Naive thymus-derived CD8-positive, alpha-beta T cell (primary cell): ENCODE data around the gene SCAF11. TPM values are rescaled to one million over a fixed set of nuclear protein-coding genes. Genes with fewer than 3 reads are reported as not detected.

ENCODE experiments used
- ATAC-seq, 2 donors: fragments of 150-1000 bp; cut with Tn5 transposase in 1 of 2; sonication (Bioruptor Pico), chemical (Tn5 transposase) in 1 of 2; 1 replicate in 1 of 2; 2 replicates in 1 of 2; pipeline ENCODE4 v1.10.0; 2021; ENCODE audit warnings: mild to moderate bottlenecking in 2 of 2, moderate library complexity in 2 of 2
- POLR2A ChIA-PET: fragments of 350-600 bp; sonication (Branson Sonifier 250); formaldehyde crosslinking; loops from one replicate; lab custom pipeline; 2021; ENCODE audit warnings: antibody characterized with exemption; lab: Charles Lee
- DNase-seq, 10 donors: peaks; one replicate each; pipeline versions ENCODE4 v3.0.0 to v3.0.0-alpha.2; 2020 to 2022
- H3K27ac Mint-ChIP-seq, 10 donors: one replicate each; pipeline ENCODE4 v1.8.0; 2020 to 2022; ENCODE audit warnings: mild to moderate bottlenecking in 10 of 10, mixed read lengths in 10 of 10, moderate library complexity in 4 of 10, inconsistent platforms in 1 of 10
- H3K27me3 Mint-ChIP-seq, 5 donors: one replicate each; pipeline ENCODE4 v1.8.0; 2021 to 2022; ENCODE audit warnings: mixed read lengths in 5 of 5
- H3K36me3 Mint-ChIP-seq, 3 donors: one replicate each; pipeline ENCODE4 v1.8.0; 2020 to 2022; ENCODE audit warnings: mixed read lengths in 3 of 3, mild to moderate bottlenecking in 2 of 3, inconsistent platforms in 1 of 3
- H3K4me1 Mint-ChIP-seq, 4 donors: one replicate each; pipeline ENCODE4 v1.8.0; 2021 to 2022; ENCODE audit warnings: mixed read lengths in 4 of 4
- H3K4me3 Mint-ChIP-seq, 10 donors: one replicate each; pipeline ENCODE4 v1.8.0; 2020 to 2022; ENCODE audit warnings: mild to moderate bottlenecking in 10 of 10, mixed read lengths in 10 of 10, moderate library complexity in 6 of 10, inconsistent platforms in 1 of 10
- H3K9me3 Mint-ChIP-seq, 9 donors: one replicate each; pipeline ENCODE4 v1.8.0; 2020 to 2022; ENCODE audit warnings: mixed read lengths in 9 of 9, mild to moderate bottlenecking in 3 of 9, inconsistent platforms in 1 of 9, moderate library complexity in 1 of 9
- polyA plus RNA-seq, 3 donors: library from polyadenylated mRNA; unstranded; fragments of 300-500 nt; fragmentation: Illumina TruSeq; gene quantifications; one replicate each; pipeline ENCODE4 v1.2.3, GENCODE V29; 2021
- total RNA-seq, 8 experiments: library from RNA in 2 of 8; stranded (reverse) in 2 of 8; gene quantifications; one replicate each; pipeline ENCODE4 v1.2.3 and lab custom pipeline; 2021 to 2026

SCAF11 gene
- total and polyA plus RNA-seq, 5 experiments from 2014 or later: 71.1 to 196 (median 93.5) TPM

DNA sequence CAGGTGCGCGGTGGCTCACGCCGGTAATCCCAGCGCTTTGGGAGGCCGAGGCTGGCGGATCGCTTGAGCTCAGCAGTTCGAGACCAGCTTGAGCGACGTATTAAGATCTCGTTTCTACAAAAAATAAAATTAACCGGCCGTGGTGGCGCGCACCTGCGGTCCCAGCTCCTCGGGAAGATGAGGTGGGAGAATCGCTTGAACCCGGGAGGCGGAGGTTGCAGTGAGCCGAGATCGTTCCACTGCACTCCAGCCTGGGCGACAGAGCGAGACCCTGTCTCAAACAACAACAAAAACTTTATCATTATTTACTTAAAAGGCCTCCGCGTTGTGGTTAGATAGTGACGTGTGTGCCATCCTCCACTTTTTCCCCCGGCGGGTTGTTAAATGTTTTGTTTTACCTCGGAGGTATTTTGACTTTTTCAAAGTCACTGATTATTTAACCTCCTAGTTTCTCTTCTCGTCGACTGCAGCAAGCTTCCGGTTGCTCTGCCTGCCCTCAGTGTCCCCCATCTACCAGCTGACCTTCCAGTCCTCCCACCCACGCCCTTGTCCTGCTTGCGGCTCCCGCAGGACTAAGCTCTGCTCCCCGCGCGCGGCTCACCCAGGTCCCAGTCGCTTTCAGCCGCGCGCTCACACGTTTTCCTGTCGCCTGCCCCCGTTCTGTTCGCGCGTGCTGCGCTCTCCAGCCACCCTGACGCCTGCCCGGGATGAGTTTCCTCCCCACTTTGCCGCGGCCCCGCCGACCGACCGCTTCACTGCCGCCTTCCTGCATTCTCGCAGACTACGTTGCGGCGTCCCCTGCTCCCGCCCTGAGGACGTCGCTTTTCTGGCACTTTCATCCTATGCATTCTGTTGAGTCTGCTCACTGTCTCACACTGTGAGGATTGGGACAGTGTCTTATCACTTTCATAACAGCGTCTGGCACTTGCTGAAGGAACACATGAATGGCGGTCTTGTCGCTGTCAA lies 1.2 kb upstream of the SCAF11 start:
- peak overlapping the region; percentile 89 to 100 (median 96) for H3K4me3 Mint-ChIP-seq
- DNase-seq (peak; percentile 54 to 87 (median 74)), ATAC-seq (peak; percentile 23 to 25)
- H3K27ac Mint-ChIP-seq: peak overlapping the region; percentile 93 to 100 (median 100)
- H3K36me3 Mint-ChIP-seq: peaks cover 0 to 12% (median 0%) of the 10 kb centered on the region in 3 donors
- H3K27me3 Mint-ChIP-seq: peaks cover 0 to 4% (median 0%) of the 10 kb centered on the region in 5 donors
- H3K9me3 Mint-ChIP-seq: no peaks in the 10 kb centered on the region
- peaks cover 24 to 43% (median 34%) of the 10 kb centered on the region in 4 donors for H3K4me1 Mint-ChIP-seq
- POLR2A ChIA-PET: interaction anchor here (0.6 to 3.4 kb wide), 16 partner anchors 10 to 776 kb away, joined by 3 to 57 read pairs (median 3); partner anchors contain the start of genes ANO6, ARID2 and SLC38A1

DNA sequence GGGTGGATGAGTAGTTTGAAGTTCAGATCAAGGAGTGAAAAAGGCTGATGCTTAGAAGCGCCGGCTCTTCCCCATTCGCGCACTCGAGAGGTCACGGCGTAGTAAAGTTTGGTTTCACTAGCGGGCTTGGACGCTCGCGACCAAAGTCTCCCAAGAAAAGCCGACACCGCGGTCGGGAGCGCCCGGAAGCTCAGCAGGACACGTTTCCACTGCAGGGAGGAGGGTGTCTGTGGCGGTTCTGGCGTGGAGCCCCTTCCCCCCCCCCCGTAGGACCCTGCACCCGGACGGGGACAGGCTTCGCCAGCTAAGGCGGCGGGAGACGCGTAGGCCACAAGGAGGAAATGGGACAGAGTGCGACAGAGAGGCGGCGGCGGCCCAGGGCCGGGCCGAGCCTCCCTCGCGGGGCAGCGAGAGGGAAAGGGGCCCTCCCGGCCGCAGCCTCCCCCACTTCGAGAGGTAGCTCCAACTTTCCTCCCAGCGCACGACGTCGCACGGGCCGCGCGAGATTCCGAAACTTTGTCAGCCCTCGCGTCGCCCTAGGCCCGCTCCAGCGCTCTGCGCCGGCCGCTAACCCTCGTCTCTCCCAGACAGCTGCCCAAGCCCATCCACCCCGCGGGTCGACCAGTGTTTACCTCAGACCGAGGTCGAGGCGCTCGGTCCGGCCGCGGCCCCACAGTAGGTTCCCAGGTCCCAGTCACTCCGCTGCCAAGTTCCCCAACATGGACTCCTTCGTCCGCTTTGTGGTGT lies 480 bp downstream of the SCAF11 start:
- Mint-ChIP-seq H3K27ac (peak overlapping the region; percentile 93 to 100 (median 100)), H3K27me3 (peaks cover 0 to 4% (median 0%) of the 10 kb centered on the region in 5 donors), H3K9me3 (peaks cover 0 to 3% (median 0%) of the 10 kb centered on the region in 9 donors), H3K36me3 (peaks cover 0 to 27% (median 7%) of the 10 kb centered on the region in 3 donors), H3K4me1 (peaks cover 36 to 60% (median 51%) of the 10 kb centered on the region in 4 donors), H3K4me3 (peak overlapping the region; percentile 89 to 100 (median 96))
- POLR2A ChIA-PET: interaction anchor here (0.6 to 3.4 kb wide), 21 partner anchors 12 to 1716 kb away, joined by 3 to 57 read pairs (median 4); partner anchors contain the start of genes ARID2, RPAP3 and SLC38A1
- ATAC-seq: peak; percentile 29 to 33
- peak; percentile 37 to 75 (median 52) for DNase-seq

DNA sequence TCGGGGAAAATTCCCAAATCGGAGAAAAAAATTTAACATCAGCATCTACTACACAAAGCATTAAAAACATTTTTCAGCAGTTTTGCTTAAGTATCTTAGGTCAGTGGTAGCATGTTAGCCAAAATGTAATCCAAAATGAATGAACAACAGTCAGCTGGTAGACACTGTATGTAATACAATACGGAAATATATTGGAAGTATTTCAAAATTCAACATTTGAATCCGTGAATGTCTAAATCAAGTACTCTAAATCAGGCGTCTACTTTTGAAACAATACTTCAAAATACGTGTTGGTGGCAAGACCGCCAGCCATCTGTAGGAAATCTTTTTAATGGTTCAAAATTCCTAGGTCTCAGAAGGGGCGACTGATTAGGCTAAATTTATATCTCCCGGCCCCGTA lies 1.1 kb downstream of the SCAF11 start:
- ATAC-seq (no peak), DNase-seq (no peak)
- Mint-ChIP-seq H3K36me3 (peaks cover 0 to 32% (median 7%) of the 10 kb centered on the region in 3 donors), H3K9me3 (peaks cover 0 to 3% (median 0%) of the 10 kb centered on the region in 9 donors), H3K4me1 (peaks cover 39 to 66% (median 56%) of the 10 kb centered on the region in 4 donors), H3K27ac (peak overlapping the region; percentile 90 to 100 (median 100)), H3K4me3 (peak overlapping the region; percentile 89 to 100 (median 96)), H3K27me3 (peaks cover 0 to 4% (median 0%) of the 10 kb centered on the region in 5 donors)
- POLR2A ChIA-PET: interaction anchor here (0.6 to 3.4 kb wide), 11 partner anchors 14 to 1717 kb away, joined by 3 to 57 read pairs (median 5); partner anchors contain the start of genes ARID2, RPAP3 and SLC38A1

DNA sequence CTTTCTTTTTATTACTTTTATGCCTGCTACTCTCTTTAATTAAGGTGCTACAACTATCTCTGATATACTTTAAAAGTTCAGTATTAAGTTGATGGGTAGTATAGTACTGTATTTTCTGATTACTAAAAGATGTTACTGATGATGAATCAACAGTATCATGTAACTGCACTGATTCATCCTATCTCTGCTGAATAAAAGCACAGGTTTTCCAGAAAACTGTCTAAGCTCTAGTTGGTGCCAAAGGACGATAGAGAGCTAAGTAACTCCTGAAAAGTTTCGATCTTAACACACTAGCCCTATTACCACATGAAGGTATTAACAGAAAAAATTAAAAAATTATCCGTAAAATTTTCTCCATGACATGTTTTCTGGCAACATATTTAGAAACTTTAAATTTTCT lies 2.1 kb downstream of the SCAF11 start:
- Mint-ChIP-seq H3K36me3 (peaks cover 0 to 35% (median 7%) of the 10 kb centered on the region in 3 donors), H3K27ac (peak overlapping the region in 3 of 10 donors; percentile 26 to 99 (median 76)), H3K9me3 (peaks cover 0 to 3% (median 0%) of the 10 kb centered on the region in 9 donors), H3K4me1 (peaks cover 44 to 76% (median 65%) of the 10 kb centered on the region in 4 donors), H3K27me3 (peaks cover 0 to 4% (median 0%) of the 10 kb centered on the region in 5 donors), H3K4me3 (peak overlapping the region; percentile 58 to 100 (median 91))
- ATAC-seq (no peak), DNase-seq (no peak)
- POLR2A ChIA-PET: no interaction called here

DNA sequence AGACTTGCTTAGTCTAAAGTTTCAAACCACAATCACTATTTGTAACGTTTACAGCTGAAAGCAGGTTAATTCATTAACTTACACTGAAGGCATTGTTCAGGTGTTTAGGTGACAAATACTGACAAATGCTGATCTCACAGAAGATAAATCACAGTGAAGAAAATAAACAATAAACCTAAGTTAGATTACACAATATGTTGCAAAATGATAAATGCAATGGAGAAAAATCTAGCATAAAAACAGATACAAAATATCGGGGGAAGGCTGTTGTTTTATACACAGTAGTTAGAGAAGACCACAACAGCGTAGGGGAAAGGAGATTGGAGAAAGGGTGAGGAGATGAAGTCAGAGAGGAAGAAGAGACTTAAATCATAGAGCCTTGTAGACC lies 3.0 kb downstream of the SCAF11 start:
- Mint-ChIP-seq H3K36me3 (peaks cover 0 to 41% (median 7%) of the 10 kb centered on the region in 3 donors), H3K4me1 (peaks cover 51 to 86% (median 74%) of the 10 kb centered on the region in 4 donors), H3K9me3 (peaks cover 0 to 3% (median 0%) of the 10 kb centered on the region in 9 donors), H3K4me3 (peak overlapping the region; percentile 16 to 98 (median 89)), H3K27ac (peak overlapping the region in 9 of 10 donors; percentile 14 to 99 (median 43)), H3K27me3 (peaks cover 0 to 4% (median 0%) of the 10 kb centered on the region in 5 donors)
- POLR2A ChIA-PET: no interaction called here
- DNase-seq: no peak
- ATAC-seq: no peak

- peak overlapping the region in 8 of 10 donors; percentile 53 to 98 (median 81) for H3K4me3 Mint-ChIP-seq
- no peak for ATAC-seq
- POLR2A ChIA-PET: interaction anchor here (0.7 kb wide), 1 partner anchor 231 kb away, joined by 3 read pairs; no protein-coding TSS in a partner anchor
- H3K4me1 Mint-ChIP-seq: peaks cover 47 to 86% (median 74%) of the 10 kb centered on the region in 4 donors
- peak overlapping the region in 9 of 10 donors; percentile 34 to 99 (median 43) for H3K27ac Mint-ChIP-seq
- no peak for DNase-seq
- peaks cover 0 to 4% (median 0%) of the 10 kb centered on the region in 5 donors for H3K27me3 Mint-ChIP-seq
- peaks cover 0 to 3% (median 0%) of the 10 kb centered on the region in 9 donors for H3K9me3 Mint-ChIP-seq
- peaks cover 0 to 41% (median 7%) of the 10 kb centered on the region in 3 donors for H3K36me3 Mint-ChIP-seq
Measured at GRCh38 chr12:45986641-45987339, 3.6 kb downstream of the SCAF11 start.

DNA sequence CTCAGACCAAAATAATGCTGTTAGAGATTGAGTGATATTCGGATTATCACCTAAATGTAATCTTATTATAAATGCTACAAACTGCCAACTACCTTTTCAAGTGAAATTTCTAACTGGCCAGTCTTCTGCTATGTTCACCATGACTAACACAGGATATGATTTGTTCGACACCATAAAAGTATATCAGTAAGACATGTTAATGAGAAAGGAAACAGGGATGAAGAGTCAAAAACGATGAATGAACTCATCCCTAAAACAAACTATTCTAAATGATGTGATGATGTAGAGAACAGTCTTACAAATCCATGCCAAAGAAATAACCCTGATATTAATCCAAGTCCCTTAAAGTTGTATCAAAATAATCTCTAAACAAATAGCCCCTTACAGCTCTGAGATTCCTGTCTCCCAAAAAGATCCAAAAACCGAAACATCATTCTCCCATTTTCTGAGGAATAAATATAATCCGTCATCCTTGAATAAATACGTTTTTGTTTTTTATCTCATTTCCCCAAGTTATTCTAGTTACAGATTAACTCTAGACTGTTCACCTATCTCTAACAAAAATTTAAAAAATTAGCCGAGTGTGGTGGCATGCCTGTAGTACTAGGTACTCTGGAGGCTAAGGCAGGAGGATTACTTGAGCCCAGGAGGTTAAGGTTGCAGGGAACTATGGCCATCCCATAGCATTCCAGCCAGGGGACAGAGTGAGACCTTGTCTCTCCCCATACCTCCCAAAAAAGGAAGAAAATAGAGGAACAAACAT lies 9.1 kb downstream of the SCAF11 start:
- H3K27me3 Mint-ChIP-seq: no peaks in the 10 kb centered on the region
- peaks cover 0 to 40% (median 6%) of the 10 kb centered on the region in 3 donors for H3K36me3 Mint-ChIP-seq
- ATAC-seq: no peak
- peaks cover 0 to 3% (median 0%) of the 10 kb centered on the region in 9 donors for H3K9me3 Mint-ChIP-seq
- DNase-seq: no peak
- H3K27ac Mint-ChIP-seq: peak overlapping the region in 3 of 10 donors; percentile 6 to 25 (median 13)
- H3K4me3 Mint-ChIP-seq: peak overlapping the region in 6 of 10 donors; percentile 5 to 36 (median 11)
- POLR2A ChIA-PET: no interaction called here
- H3K4me1 Mint-ChIP-seq: peaks cover 46 to 99% (median 93%) of the 10 kb centered on the region in 4 donors

GRCh38 chr12:45980540-45980939 lies 9.8 kb downstream of the SCAF11 start:
- H3K4me1 Mint-ChIP-seq: peaks cover 42 to 99% (median 91%) of the 10 kb centered on the region in 4 donors
- peaks cover 2 to 37% (median 6%) of the 10 kb centered on the region in 3 donors for H3K36me3 Mint-ChIP-seq
- peaks cover 0 to 3% (median 0%) of the 10 kb centered on the region in 9 donors for H3K9me3 Mint-ChIP-seq
- ATAC-seq (no peak), DNase-seq (no peak)
- peak overlapping the region in 6 of 10 donors; percentile 3 to 41 (median 28) for H3K4me3 Mint-ChIP-seq
- H3K27ac Mint-ChIP-seq: peak overlapping the region in 1 of 10 donors; percentile 59
- POLR2A ChIA-PET: no interaction called here
- no peaks in the 10 kb centered on the region for H3K27me3 Mint-ChIP-seq

DNA sequence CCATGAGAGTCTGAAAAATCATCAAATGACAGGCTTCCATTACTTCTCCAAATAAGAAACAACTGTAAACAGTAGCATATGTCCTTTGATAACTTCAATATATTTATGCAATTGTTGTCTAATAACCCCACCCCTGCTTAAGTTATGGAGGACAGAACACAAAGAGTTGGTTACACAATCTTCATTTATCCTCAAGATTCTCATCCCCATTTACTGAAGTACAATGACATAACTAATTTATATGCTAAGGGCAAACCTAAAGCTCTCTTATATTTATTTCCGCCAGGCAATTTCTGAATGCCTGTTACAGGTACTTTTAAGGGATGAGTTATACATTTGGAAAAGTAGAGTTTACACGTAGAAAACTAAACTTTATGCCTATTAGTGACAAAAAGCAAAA lies 12.3 kb downstream of the SCAF11 start:
- Mint-ChIP-seq H3K27me3 (no peaks in the 10 kb centered on the region), H3K9me3 (peaks cover 0 to 14% (median 6%) of the 10 kb centered on the region in 9 donors), H3K36me3 (peaks cover 18 to 44% (median 25%) of the 10 kb centered on the region in 3 donors), H3K4me3 (peak overlapping the region in 8 of 10 donors; percentile 2 to 53 (median 19)), H3K27ac (peak overlapping the region in 5 of 10 donors; percentile 2 to 48 (median 4)), H3K4me1 (peaks cover 37 to 98% (median 90%) of the 10 kb centered on the region in 4 donors)
- ATAC-seq (no peak), DNase-seq (no peak)
- POLR2A ChIA-PET: interaction anchor here (1.4 kb wide), 1 partner anchor 12 kb away, joined by 5 read pairs; the partner anchor contains the start of gene SCAF11

GRCh38 chr12:45977620-45978019 lies 12.8 kb downstream of the SCAF11 start:
- Mint-ChIP-seq H3K4me3 (peak overlapping the region in 3 of 10 donors; percentile 7 to 45 (median 29)), H3K9me3 (peaks cover 0 to 18% (median 7%) of the 10 kb centered on the region in 9 donors), H3K27ac (peak overlapping the region in 2 of 10 donors; percentile 4 to 11), H3K27me3 (no peaks in the 10 kb centered on the region), H3K36me3 (peaks cover 22 to 42% (median 27%) of the 10 kb centered on the region in 3 donors), H3K4me1 (peaks cover 35 to 96% (median 89%) of the 10 kb centered on the region in 4 donors)
- POLR2A ChIA-PET: interaction anchor here (1.4 kb wide), 1 partner anchor 13 kb away, joined by 5 read pairs; the partner anchor contains the start of gene SCAF11
- ATAC-seq (no peak), DNase-seq (no peak)
